Stomach (tissue), 9 donors: Measurements from ENCODE around the gene EDIL3. TPM values are rescaled to one million over a fixed set of nuclear protein-coding genes. Genes with fewer than 3 reads are reported as not detected.

Experiments used
- DNase-seq, 2 donors: peaks; one replicate each; pipeline versions ENCODE4 v3.0.0 to v3.0.0-alpha.2; 2013 to 2019
- H3K27ac ChIP-seq, 5 donors: fragments of 200-600 bp in 4 of 5; sonication (generic) in 4 of 5; one replicate each; pipeline ENCODE4 v1.5.1; 2013 to 2019; ENCODE audit warnings: mild to moderate bottlenecking in 1 of 5, moderate library complexity in 1 of 5
- H3K27me3 ChIP-seq, 3 donors: fragments of 200-600 bp; sonication (generic); one replicate each; pipeline ENCODE4 v1.5.1; 2017 to 2019; ENCODE audit warnings: mixed run types in 1 of 3
- H3K36me3 ChIP-seq, 4 donors: fragments of 200-600 bp; sonication (generic); 1 replicate in 3 of 4; 2 replicates in 1 of 4; pipeline ENCODE4 v1.5.1; 2016 to 2019
- H3K4me1 ChIP-seq, 4 donors: fragments of 200-600 bp; sonication (generic); one replicate each; pipeline ENCODE4 v1.5.1; 2016 to 2019
- H3K4me3 ChIP-seq, 4 donors: fragments of 200-600 bp; sonication (generic) in 3 of 4; one replicate each; pipeline ENCODE4 v1.5.1; 2016 to 2019; ENCODE audit warnings: mild to moderate bottlenecking in 1 of 4
- H3K9me3 ChIP-seq, 4 donors: fragments of 200-600 bp; sonication (generic); one replicate each; pipeline ENCODE4 v1.5.1; 2016 to 2019
- CTCF ChIP-seq, 7 experiments: fragments of 450-650 bp in 4 of 7; fragments of 200-600 bp in 3 of 7; sonication (generic) in 3 of 7; IDR thresholded peaks; one replicate each; pipeline ENCODE4 v1.5.1; 2016 to 2019; ENCODE audit warnings: antibody characterized with exemption in 7 of 7, control low read depth in 2 of 7, mild to moderate bottlenecking in 1 of 7
- EP300 ChIP-seq: sonication (generic); formaldehyde crosslinking; IDR thresholded peaks from one replicate; pipeline ENCODE4 v1.6.1; 2017; ENCODE audit warnings: antibody characterized with exemption
- POLR2A ChIP-seq, 4 donors: fragments of 450-650 bp; IDR thresholded peaks; one replicate each; pipeline ENCODE4 v1.6.1; 2016; ENCODE audit warnings: antibody characterized with exemption in 4 of 4, control low read depth in 2 of 4, mild to moderate bottlenecking in 1 of 4, moderate library complexity in 1 of 4
- POLR2AphosphoS5 ChIP-seq, 3 donors: sonication (generic); formaldehyde crosslinking; IDR thresholded peaks; one replicate each; pipeline ENCODE4 v1.6.1; 2016; ENCODE audit warnings: antibody characterized with exemption in 3 of 3
- WGBS, 5 donors: extraction: QIAGEN DNeasy Blood & Tissue Kit in 3 of 5; methylation state at CpG; one replicate each; pipeline versions ENCODE4 v1.1.5 to v1.1.7; 2013 to 2018; 5-methylcytosine and 5-hydroxymethylcytosine counted together
- intact Hi-C: fragments of 100-400 bp; cut with DNase I; formaldehyde crosslinking; loops from one replicate; pipeline ENCODE4 v1.15.1; 2023; ENCODE audit warnings: low total_unique reads
- polyA plus RNA-seq, 3 donors: library from polyadenylated mRNA; stranded (reverse); fragments of 200-250 nt; gene quantifications; one replicate each; pipeline ENCODE4 v1.2.3, GENCODE V29; 2013
- total RNA-seq, 5 donors: library from RNA; depleted of rRNA; stranded (reverse); fragments of >200 nt; gene quantifications; one replicate each; pipeline versions ENCODE4 v1.1.0 to v1.2.3, GENCODE V29; 2014 to 2016
- donor health status: healthy with polysubstance abuse.
- donor health status: Bipolar disorder and iron deficiency.
- donor health status: healthy.

The EDIL3 gene
- total and polyA plus RNA-seq, 8 donors, result 2.3 to 75.0 (median 14.4) TPM

DNA sequence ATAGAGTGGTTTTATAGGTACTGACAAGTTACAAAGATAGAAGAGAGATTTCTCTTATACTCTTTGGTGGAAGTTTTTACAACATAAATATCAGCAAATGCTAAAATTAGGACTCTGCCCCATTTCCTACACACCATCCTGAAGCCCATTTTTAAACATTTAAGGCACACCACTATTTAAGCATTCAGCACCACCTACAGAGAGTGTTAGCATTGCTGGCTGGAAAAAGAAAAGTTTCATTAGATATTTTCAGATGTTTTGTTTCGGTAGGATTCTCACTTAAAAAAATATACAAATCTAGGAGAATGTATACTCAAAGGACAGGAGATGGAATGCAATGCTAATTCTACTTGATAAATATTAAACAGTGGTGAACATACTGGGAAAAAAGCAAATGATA lies 471.1 kb downstream of the EDIL3 start:
- Histone ChIP-seq H3K4me3 (no peak overlapping the region), H3K27me3 (no peaks in the 10 kb centered on the region), H3K27ac (no peak overlapping the region), H3K4me1 (no peaks in the 10 kb centered on the region), H3K36me3 (no peaks in the 10 kb centered on the region), H3K9me3 (no peaks in the 10 kb centered on the region)
- TF ChIP-seq EP300 (no peak), POLR2AphosphoS5 (IDR thresholded peaks at IDR 0.05) (no peak), POLR2A (IDR thresholded peaks at IDR 0.05) (no peak), CTCF (IDR thresholded peaks at IDR 0.05) (no peak)
- intact Hi-C loops, result no loop called here
- 64 to 87% (median 75%) methylated on average over 1 of the region's 1 CpG for WGBS, 5 donors
- no peak for DNase-seq

DNA sequence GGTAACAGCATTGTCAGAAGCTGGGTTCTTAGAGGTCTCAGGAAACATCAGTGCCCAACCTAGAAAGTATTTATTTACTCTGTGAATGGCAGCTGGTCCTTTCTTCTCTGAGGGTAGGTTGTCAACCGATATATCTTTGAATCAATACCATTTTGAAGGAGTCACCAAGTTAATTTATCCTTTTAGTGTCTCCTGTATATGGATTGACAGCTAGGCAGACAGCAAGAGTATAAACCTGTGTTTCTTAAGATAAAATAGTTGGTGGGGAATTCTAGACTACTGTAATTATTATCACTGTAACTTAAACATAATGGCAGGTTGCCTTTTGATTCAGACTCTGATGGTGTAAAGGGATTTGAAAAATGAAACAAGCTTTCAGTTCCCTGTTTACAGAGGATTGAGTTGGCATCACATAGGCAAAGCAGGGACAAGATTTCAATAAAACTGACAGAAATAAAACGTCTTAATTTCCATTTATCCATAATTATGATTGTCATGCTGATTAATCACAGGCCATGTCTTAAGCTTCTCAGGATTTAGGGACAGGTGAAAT lies 473.2 kb downstream of the EDIL3 start:
- Histone ChIP-seq H3K4me1 (no peaks in the 10 kb centered on the region), H3K27ac (no peak overlapping the region), H3K4me3 (no peak overlapping the region), H3K36me3 (no peaks in the 10 kb centered on the region), H3K9me3 (no peaks in the 10 kb centered on the region), H3K27me3 (no peaks in the 10 kb centered on the region)
- TF ChIP-seq POLR2A (IDR thresholded peaks at IDR 0.05), result no peak
- no peak for TF ChIP-seq EP300
- TF ChIP-seq POLR2AphosphoS5 (IDR thresholded peaks at IDR 0.05), result no peak
- no peak for TF ChIP-seq CTCF (IDR thresholded peaks at IDR 0.05)
- intact Hi-C loops, result no loop called here
- no peak for DNase-seq
- 56 to 68% (median 60%) methylated on average over 2 of the region's 2 CpGs for WGBS, 5 donors

DNA sequence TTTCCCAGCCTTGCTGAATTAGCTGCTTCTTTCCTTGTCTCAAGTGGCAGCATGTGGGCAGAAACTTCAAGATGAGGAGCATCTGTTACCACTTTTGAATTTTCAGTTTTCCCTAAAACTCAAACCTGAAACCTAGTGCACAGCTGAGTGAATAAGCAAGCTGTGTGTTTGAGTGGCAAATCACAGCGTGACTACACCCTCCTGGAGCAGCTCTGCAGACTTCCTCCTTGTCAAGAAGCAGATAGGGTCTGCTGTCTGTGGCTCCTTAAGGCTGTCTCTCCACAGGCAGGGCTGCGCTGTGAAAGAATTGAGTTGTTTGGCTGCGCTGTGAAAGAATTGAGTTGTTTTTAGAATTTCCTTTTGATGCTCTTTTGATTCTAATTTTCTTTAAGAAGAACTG lies 484.4 kb downstream of the EDIL3 start:
- TF ChIP-seq POLR2A (IDR thresholded peaks at IDR 0.05) (no peak), EP300 (no peak), POLR2AphosphoS5 (IDR thresholded peaks at IDR 0.05) (no peak), CTCF (IDR thresholded peaks at IDR 0.05) (no peak)
- Histone ChIP-seq H3K27ac (no peak overlapping the region), H3K4me1 (no peaks in the 10 kb centered on the region), H3K36me3 (no peaks in the 10 kb centered on the region), H3K4me3 (no peak overlapping the region), H3K9me3 (no peaks in the 10 kb centered on the region), H3K27me3 (no peaks in the 10 kb centered on the region)
- DNase-seq, result no peak
- 60 to 72% (median 66%) methylated on average over 3 of the region's 3 CpGs for WGBS, 5 donors
- intact Hi-C loops, result no loop called here

- no peak for DNase-seq
- intact Hi-C loops, result no loop called here
- WGBS, 5 donors, result 65 to 76% (median 72%) methylated on average over 2 of the region's 2 CpGs
- H3K4me3 ChIP-seq, result no peak overlapping the region
- no peak overlapping the region for H3K27ac ChIP-seq
- TF ChIP-seq POLR2A (IDR thresholded peaks at IDR 0.05) (no peak), EP300 (no peak)
- H3K27me3 ChIP-seq, result no peaks in the 10 kb centered on the region
- H3K4me1 ChIP-seq, result no peaks in the 10 kb centered on the region
- H3K36me3 ChIP-seq, result no peaks in the 10 kb centered on the region
- no peaks in the 10 kb centered on the region for H3K9me3 ChIP-seq
Measured at GRCh38 chr5:83899326-83899970, 485.2 kb downstream of the EDIL3 start.

- no peaks in the 10 kb centered on the region for H3K4me1 ChIP-seq
- no peaks in the 10 kb centered on the region for H3K36me3 ChIP-seq
- 84 to 95% (median 88%) methylated on average over 2 of the region's 2 CpGs for WGBS, 5 donors
- no peak for TF ChIP-seq EP300
- no peak for TF ChIP-seq CTCF (IDR thresholded peaks at IDR 0.05)
- no peak for TF ChIP-seq POLR2AphosphoS5 (IDR thresholded peaks at IDR 0.05)
- TF ChIP-seq POLR2A (IDR thresholded peaks at IDR 0.05), result no peak
- H3K27me3 ChIP-seq, result no peaks in the 10 kb centered on the region
- H3K9me3 ChIP-seq, result no peaks in the 10 kb centered on the region
- no peak overlapping the region for H3K4me3 ChIP-seq
- no peak overlapping the region for H3K27ac ChIP-seq
- no peak for DNase-seq
- intact Hi-C loops, result no loop called here
Measured at GRCh38 chr5:83895860-83896259, 488.8 kb downstream of the EDIL3 start.
